Spleen (tissue), 11 donors: ENCODE measurements around the gene DNAJC8. TPM values are rescaled to one million over a fixed set of nuclear protein-coding genes. Genes with fewer than 3 reads are reported as not detected.
A peak's percentile ranks its signal among the peaks of the same experiment; 100 is the strongest.

Source experiments
- DNase-seq: peaks from one replicate; pipeline ENCODE4 v3.0.0-alpha.2; 2020
- H3K27ac ChIP-seq, 8 donors: fragments of 200-600 bp; sonication (generic) in 7 of 8; 1 replicate in 4 of 8; 2 replicates in 4 of 8; pipeline versions ENCODE4 v1.5.0 to v1.8.0; 2016 to 2021; ENCODE audit warnings: inconsistent platforms in 4 of 8, mild to moderate bottlenecking in 4 of 8, moderate library complexity in 1 of 8
- H3K27me3 ChIP-seq, 7 donors: fragments of 200-600 bp; sonication (generic) in 6 of 7; replicated peaks in 1 of 7; 1 replicate in 4 of 7; 2 replicates in 3 of 7; pipeline versions ENCODE4 v1.5.0 to v1.8.0; 2016 to 2021; ENCODE audit warnings: inconsistent platforms in 3 of 7, mild to moderate bottlenecking in 1 of 7
- H3K36me3 ChIP-seq, 6 donors: fragments of 200-600 bp; sonication (generic) in 5 of 6; 1 replicate in 4 of 6; 2 replicates in 2 of 6; pipeline versions ENCODE4 v1.5.0 to v1.8.0; 2016 to 2021; ENCODE audit warnings: inconsistent platforms in 2 of 6
- H3K4me1 ChIP-seq, 6 donors: fragments of 200-600 bp; sonication (generic) in 5 of 6; 1 replicate in 3 of 6; 2 replicates in 3 of 6; pipeline versions ENCODE4 v1.5.0 to v1.8.0; 2016 to 2021; ENCODE audit warnings: inconsistent platforms in 3 of 6
- H3K4me3 ChIP-seq, 8 donors: fragments of 200-600 bp; sonication (generic) in 7 of 8; 1 replicate in 4 of 8; 2 replicates in 4 of 8; pipeline versions ENCODE4 v1.5.0 to v1.8.0; 2016 to 2021; ENCODE audit warnings: inconsistent platforms in 4 of 8, mild to moderate bottlenecking in 4 of 8, moderate library complexity in 2 of 8
- H3K9me3 ChIP-seq, 8 donors: fragments of 200-600 bp; sonication (generic) in 7 of 8; 1 replicate in 4 of 8; 2 replicates in 4 of 8; pipeline versions ENCODE4 v1.5.0 to v1.8.0; 2016 to 2021; ENCODE audit warnings: inconsistent platforms in 4 of 8
- POLR2A ChIP-seq, 3 donors: fragments of 450-650 bp; IDR thresholded peaks; one replicate each; pipeline ENCODE4 v1.5.1; 2017; ENCODE audit warnings: antibody characterized with exemption in 3 of 3, mild to moderate bottlenecking in 1 of 3
- POLR2AphosphoS5 ChIP-seq, 3 donors: sonication (generic); formaldehyde crosslinking; IDR thresholded peaks; one replicate each; pipeline ENCODE4 v1.5.1; 2017; ENCODE audit warnings: antibody characterized with exemption in 3 of 3
- WGBS, 5 donors: extraction: QIAGEN DNeasy Blood & Tissue Kit in 3 of 5; methylation state at CpG; one replicate each; pipeline versions ENCODE4 v1.1.5 to v1.1.7; 2013 to 2018; 5-methylcytosine and 5-hydroxymethylcytosine counted together
- intact Hi-C: fragments of 100-400 bp; cut with DNase I; formaldehyde crosslinking; loops from one replicate; pipeline ENCODE4 v1.15.0; 2023; ENCODE audit warnings: low total_unique reads
- polyA plus RNA-seq, 3 donors: library from polyadenylated mRNA; stranded (reverse); fragments of 200-250 nt; gene quantifications; one replicate each; pipeline ENCODE4 v1.2.1, GENCODE V29; 2013
- total RNA-seq, 7 donors: library from RNA; depleted of rRNA in 3 of 7; stranded (reverse); fragments of >200 nt in 3 of 7; fragmentation: NEBNext Ultra II Directional in 4 of 7; extraction: Animal tissue kit (Norgen Biotek cat#: 25700) in 4 of 7; gene quantifications; one replicate each; pipeline versions ENCODE4 v1.1.0 to v1.2.1, GENCODE V29; 2016 to 2021
- TF ChIP-seq, protein P1 (sequence below), 11 experiments: fragments of 200-600 bp in 7 of 11; fragments of 450-650 bp in 4 of 11; sonication (generic) in 4 of 11; IDR thresholded peaks in 8 of 11; conservative IDR thresholded peaks in 3 of 11; 1 replicate in 7 of 11; 2 replicates in 4 of 11; pipeline versions ENCODE4 v1.4.0 to v1.8.0; 2016 to 2021; ENCODE audit warnings: antibody characterized with exemption in 11 of 11, inconsistent platforms in 4 of 11, mild to moderate bottlenecking in 1 of 11
- donor health status: healthy with polysubstance abuse.
- donor health status: DM: no; HTN: no; CAD: no; lungs with moderate emphysema.
- donor health status: DM: no; HTN: no; CAD: no.
- donor health status: Bipolar disorder and iron deficiency.
- donor health status: healthy.
- donor health status: DM: no; HTN: no; CAD: no.
- donor health status: DM: yes; HTN: yes; CAD: no.

The DNAJC8 gene
- total and polyA plus RNA-seq, 10 donors = 52.0 to 95.9 (median 62.3) TPM

DNA sequence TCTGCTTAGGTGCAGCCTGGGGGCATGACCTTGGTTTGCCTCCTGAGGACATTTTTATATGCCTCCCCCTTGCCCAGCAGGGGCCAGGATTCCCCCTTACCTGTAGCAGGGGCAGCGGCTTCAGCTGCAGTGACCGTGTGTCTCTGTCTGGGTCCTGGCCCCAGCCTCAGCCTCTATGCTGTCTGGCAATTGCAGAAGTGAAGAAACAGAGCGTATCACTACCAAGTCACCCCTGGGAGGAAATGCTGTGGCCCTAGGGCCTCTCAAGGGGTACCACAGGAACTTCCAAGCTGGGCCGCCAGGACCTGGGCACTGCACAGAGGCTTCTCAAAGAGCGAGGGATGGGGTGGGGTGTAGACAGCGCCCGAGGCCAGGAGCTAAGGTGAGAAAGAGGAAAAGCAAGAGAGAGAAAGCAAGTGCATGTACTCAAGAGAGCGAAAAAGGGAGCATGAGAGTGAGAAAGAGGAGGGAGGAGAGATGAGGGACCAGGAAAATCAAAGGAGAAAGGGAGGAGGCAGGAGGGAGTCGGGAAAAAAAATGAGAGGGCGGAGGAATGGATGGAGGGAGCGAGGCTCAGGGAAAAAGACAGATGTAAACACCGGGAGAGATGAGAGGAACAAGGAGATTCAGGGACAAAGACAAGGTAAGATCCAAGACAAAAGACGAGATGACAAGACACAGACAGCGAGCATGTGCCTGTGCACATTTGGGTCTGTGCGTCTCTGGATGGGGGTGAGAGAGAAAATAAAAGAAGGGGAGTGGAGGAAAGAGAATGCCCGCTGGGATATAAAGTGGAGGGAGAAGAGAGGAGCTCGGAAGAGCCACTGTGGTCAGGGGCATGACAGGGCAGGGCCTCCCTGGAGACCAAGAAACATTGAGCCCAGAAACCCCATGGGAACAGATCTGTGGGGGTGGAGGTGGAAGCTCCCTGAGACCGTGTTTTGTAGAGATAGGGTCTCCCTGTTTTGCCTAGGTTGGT lies 56.0 kb downstream of the DNAJC8 start, which contains the start of gene PTAFR:
Gene PTAFR, minus strand, starts transcription at position 199 of the 979 bp plus-strand sequence. CDS start 25,669 bp downstream, outside the sequence.
- Histone ChIP-seq H3K27ac (peak within 1 kb of the TSS in 7 of 8 donors; percentile 59 to 88 (median 73)), H3K9me3 (no peaks in the 10 kb centered on the region), H3K27me3 (no peaks in the 10 kb centered on the region), H3K4me1 (peaks cover 26 to 95% (median 80%) of the 10 kb centered on the region in 6 donors), H3K4me3 (peak within 1 kb of the TSS in 7 of 8 donors; percentile 9 to 64 (median 28)), H3K36me3 (peaks cover 0 to 5% (median 0%) of the 10 kb centered on the region in 6 donors)
- TF ChIP-seq, protein P1, sequence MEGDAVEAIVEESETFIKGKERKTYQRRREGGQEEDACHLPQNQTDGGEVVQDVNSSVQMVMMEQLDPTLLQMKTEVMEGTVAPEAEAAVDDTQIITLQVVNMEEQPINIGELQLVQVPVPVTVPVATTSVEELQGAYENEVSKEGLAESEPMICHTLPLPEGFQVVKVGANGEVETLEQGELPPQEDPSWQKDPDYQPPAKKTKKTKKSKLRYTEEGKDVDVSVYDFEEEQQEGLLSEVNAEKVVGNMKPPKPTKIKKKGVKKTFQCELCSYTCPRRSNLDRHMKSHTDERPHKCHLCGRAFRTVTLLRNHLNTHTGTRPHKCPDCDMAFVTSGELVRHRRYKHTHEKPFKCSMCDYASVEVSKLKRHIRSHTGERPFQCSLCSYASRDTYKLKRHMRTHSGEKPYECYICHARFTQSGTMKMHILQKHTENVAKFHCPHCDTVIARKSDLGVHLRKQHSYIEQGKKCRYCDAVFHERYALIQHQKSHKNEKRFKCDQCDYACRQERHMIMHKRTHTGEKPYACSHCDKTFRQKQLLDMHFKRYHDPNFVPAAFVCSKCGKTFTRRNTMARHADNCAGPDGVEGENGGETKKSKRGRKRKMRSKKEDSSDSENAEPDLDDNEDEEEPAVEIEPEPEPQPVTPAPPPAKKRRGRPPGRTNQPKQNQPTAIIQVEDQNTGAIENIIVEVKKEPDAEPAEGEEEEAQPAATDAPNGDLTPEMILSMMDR (IDR thresholded peaks at IDR 0.05 in 8 of 11, conservative IDR thresholded peaks at IDR 0.05 in 3 of 11) = peak in 8 of 11 experiments; percentile 12 to 68 (median 41)
- TF ChIP-seq POLR2AphosphoS5 (IDR thresholded peaks at IDR 0.05) (peak; percentile 39 to 84 (median 78)), POLR2A (IDR thresholded peaks at IDR 0.05) (peak in 1 of 3 donors; percentile 49)
- peak; percentile 92 for DNase-seq
- 42 to 56% (median 52%) methylated on average over 18 of the region's 18 CpGs for WGBS, 5 donors
- intact Hi-C loops = no loop called here

DNA sequence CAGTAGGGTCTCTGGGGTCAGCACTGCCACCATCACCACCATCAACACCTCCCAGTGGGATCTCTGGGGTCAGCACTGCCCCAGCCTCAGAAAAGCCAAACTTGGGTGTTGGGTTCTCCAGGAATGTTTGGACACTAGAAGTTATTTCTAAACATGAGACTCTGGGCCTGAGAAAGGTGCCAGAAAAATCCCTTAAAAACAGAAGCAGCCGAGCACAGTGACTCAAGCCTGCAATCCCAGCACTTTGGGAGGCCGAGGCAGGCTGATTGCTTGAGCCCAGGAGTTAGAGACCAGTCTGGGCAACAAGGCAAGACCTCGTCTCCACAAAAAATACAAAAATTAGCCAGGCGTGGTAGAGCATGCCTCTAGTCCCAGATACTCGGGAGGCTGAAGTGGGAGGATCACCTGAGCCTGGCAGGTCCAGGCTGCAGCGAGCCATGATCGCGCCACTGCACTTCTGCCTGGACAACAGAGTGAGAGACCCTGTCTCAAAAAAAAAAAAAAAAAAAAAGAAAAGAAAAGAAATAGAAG lies 56.8 kb downstream of the DNAJC8 start:
- Histone ChIP-seq H3K27ac (peak overlapping the region in 7 of 8 donors; percentile 59 to 88 (median 73)), H3K4me1 (peaks cover 34 to 95% (median 84%) of the 10 kb centered on the region in 6 donors), H3K4me3 (peak overlapping the region in 7 of 8 donors; percentile 9 to 64 (median 28)), H3K36me3 (peaks cover 0 to 13% (median 0%) of the 10 kb centered on the region in 6 donors), H3K9me3 (no peaks in the 10 kb centered on the region), H3K27me3 (no peaks in the 10 kb centered on the region)
- intact Hi-C loops = no loop called here
- 53 to 73% (median 56%) methylated on average over 8 of the region's 8 CpGs for WGBS, 5 donors
- TF ChIP-seq, protein P1 (IDR thresholded peaks at IDR 0.05 in 8 of 11, conservative IDR thresholded peaks at IDR 0.05 in 3 of 11) = no peak
- TF ChIP-seq POLR2AphosphoS5 (IDR thresholded peaks at IDR 0.05) = no peak
- no peak for TF ChIP-seq POLR2A (IDR thresholded peaks at IDR 0.05)
- no peak for DNase-seq

DNA sequence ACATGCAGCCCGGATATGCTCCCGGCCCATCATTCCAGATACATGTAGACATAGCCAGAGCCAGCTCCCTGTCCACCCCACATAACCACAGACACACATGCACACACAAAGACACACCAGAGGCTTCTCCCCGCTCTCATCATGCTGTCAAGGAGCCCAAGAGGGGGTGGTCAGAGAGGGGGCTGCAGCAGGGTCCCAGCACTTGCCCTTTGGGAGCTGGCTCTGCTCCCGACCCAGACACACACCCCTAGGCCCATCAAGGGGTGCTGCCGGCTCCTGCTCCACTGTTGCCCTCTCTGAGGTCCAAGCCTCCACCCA lies 58.9 kb downstream of the DNAJC8 start:
- Histone ChIP-seq H3K4me1 (peaks cover 26 to 98% (median 90%) of the 10 kb centered on the region in 6 donors), H3K27me3 (no peaks in the 10 kb centered on the region), H3K27ac (peak overlapping the region in 6 of 8 donors; percentile 44 to 88 (median 76)), H3K4me3 (peak overlapping the region in 5 of 8 donors; percentile 19 to 64 (median 37)), H3K9me3 (no peaks in the 10 kb centered on the region), H3K36me3 (peaks cover 0 to 20% (median 0%) of the 10 kb centered on the region in 6 donors)
- WGBS, 5 donors = 86 to 95% (median 89%) methylated on average over 2 to 5 of the region's 5 CpGs; no CpG with 5 or more reads in 1 of the 5 donors
- TF ChIP-seq, protein P1 (IDR thresholded peaks at IDR 0.05 in 8 of 11, conservative IDR thresholded peaks at IDR 0.05 in 3 of 11) = no peak
- TF ChIP-seq POLR2A (IDR thresholded peaks at IDR 0.05) (no peak), POLR2AphosphoS5 (IDR thresholded peaks at IDR 0.05) (no peak)
- DNase-seq = peak; percentile 76
- intact Hi-C loops = no loop called here
